Stimulated activated CD8-positive, alpha-beta memory T cell treated with anti-CD3 and anti-CD28 coated beads, Interleukin-15, amount 100 ng/mL, for 24 hours (primary cell): ENCODE results near the gene MAD1L1.

Experiments
- DNase-seq: peaks from one replicate; pipeline ENCODE4 v3.0.0-alpha.2; 2020; ENCODE audit warnings: low read depth

MAD1L1 gene

GRCh38 chr7:2258661-2259365 is 26.1 kb upstream of the MAD1L1 start:
- DNase-seq = no peak

- DNase-seq = no peak
Measured at GRCh38 chr7:2257651-2258050, 24.9 kb upstream of the MAD1L1 start.

DNA sequence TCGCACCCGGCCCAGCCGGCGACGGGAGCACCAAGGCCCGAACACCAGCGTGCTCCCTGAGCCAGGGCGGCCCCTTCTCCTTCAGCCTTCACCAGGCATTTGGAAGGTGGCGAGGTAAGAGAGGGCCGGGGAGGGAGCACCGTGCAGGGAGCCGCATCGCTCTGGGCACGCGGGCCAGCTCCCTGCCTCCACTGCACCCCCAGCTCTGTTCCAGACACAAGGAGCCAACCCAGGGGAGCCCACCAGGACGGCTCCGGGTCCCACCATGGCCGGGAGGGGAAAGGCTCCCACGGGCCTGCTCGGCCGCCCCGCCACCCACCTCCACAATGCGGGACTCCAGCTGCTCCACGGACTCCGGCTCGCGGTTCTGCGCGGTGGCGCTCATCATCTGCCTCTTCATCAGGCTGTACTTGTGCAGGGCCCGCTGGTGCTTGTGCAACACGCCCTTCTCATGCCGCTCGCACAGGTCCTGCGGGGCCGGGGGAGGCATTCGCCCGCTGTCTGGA is 24.4 kb upstream of the MAD1L1 start:
- DNase-seq = no peak

DNA sequence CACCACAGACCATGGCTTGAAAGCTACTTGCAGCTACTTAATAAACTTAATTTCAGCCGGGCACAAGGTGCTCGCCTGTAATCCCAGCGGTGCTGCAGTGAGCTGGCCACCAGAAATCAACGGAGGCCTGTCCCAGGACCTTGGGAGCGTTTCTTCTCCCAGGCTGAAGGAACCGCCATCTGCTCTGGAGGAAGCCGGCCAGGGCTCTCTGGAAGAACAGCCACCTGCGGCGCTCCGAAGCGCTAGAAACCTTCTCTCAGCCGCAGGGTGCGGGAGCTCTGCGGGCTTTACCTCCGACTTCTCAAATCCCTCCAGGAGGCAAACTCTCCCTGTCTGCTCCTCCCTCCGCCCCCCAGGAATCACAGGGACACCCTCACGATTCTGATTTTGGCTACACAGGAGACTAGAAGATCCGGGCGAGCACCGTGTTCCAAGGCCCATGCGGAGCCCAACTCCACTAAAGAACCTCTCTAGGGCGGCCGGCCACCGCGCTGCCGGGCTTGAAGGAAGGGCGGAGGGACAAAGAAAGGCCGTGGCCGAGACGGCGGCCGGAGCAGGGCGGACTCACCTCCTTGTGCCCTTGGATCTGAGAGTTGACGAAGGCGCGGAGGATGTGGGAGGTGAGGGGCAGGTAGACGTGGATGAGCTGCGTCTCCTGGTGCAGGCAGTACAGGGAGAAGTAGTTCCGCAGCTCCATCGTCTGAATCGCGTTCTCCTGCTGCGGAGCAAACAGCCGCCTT is 23.7 kb upstream of the MAD1L1 start:
- no peak for DNase-seq

DNA sequence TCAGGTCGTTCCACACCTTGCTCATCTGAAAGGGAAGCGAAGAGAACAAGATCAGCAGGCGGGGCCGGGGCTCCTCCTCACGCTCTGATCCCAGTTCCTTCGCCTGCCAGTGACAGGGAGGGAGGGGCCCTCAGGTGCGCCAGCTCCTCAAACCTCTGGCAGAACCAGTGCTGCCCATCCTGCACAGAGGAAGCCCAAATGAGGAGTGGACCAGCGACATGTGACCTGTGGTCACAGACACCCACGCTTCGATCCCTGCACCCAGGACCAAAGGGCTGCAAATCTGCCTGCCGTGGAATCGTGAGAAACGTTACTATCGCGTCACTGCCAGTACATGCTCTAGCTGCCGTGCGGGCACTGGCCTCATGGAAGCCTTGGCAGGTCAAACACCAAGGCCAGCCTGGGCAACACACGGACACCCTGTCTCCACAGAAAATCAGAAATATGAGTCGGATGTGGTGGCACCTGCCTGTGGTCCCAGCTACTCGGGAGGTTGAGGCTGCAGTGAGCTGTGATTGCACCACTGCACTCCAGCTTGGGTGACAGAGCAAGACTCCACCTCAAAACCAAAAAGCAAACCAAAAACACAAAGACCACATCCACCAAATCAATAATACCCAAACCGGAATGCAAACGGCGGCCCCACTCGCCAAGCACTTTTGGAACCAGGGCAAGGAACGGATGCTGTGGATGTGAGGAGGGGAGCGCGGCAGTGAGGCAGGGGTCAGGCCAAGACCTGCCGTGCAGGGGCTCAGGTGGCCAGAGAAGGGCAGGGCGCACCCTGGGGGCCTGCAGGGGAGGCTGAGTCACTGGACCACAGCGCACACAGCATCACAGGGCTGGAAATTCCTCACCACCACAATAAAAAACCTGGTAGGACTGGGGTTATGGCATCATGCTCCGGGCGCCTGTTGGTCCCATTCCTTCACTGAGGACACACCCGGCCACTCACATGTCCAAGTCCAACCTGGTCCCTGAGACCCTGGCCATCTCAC is 22.7 kb upstream of the MAD1L1 start:
- DNase-seq = no peak

DNA sequence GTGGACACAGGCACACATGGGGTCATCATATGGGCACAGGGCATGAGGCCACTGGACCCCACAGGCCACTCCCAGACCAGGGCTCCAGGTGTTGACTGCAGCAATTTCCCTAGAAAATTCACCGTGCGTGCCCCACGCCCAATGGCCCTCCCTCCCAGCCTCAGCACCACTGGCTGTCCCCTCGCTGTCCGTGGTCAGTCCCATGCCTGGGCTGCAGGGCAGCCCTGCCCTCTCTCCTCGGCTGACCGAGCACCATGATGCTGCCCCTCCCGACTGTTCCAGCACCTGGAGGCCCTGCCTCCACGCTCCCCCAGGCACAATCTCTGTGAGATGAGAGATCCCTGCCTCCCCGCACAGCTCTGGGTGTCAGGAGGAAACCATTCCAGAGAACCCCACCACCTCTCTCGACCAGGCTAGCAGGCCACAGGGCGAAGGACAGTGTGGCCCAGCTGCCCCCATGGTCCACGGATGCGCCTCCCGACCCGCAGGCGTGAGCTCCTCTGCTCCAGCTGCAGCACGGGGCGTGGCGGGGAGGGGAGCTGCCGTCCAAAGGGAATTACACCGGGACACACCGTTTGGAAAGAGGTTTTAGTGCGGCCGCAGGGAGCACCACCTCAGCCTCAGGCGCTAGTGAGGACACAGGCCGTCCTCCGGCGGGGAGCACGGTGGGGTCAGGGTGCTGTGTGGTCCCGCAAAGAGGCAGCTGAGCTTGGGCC is 21.8 kb upstream of the MAD1L1 start:
- DNase-seq = no peak

DNA sequence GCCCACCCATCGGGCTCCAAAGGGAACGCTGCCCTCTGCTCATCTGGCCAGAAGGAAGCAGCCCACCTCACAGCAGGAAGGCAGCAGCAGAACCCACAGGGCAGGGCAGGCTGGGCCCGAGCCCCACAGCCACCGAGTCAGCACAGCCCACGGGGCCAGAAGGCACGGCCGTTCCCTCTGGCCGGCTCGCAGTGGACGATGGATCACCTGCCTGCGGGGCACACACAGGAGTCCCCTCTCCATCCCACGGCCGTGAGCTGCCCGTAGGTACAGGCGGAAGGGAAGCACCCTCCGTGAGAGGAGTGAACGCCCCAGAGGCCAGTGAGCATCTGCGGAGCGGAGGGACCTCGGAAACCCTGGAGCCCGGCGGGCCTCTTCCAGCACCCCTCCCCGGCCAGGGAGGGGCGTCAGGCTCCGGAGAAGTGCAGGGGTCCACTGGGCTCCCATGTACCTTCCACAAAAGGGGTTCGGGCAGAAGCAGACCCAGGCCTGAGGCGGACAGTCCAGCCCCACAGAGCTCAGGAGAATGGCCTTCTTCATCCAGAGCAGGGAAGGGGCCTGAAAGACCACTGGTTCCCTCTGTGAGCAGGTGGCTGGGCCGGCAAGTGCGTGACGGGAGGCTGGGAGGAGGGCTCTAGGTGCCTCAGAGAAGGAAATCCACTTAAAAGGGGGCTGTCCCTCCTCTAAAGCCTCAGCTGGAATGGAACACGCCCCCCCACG is 20.9 kb upstream of the MAD1L1 start:
- DNase-seq = no peak

GRCh38 chr7:2253021-2253420 is 20.3 kb upstream of the MAD1L1 start:
- no peak for DNase-seq

DNA sequence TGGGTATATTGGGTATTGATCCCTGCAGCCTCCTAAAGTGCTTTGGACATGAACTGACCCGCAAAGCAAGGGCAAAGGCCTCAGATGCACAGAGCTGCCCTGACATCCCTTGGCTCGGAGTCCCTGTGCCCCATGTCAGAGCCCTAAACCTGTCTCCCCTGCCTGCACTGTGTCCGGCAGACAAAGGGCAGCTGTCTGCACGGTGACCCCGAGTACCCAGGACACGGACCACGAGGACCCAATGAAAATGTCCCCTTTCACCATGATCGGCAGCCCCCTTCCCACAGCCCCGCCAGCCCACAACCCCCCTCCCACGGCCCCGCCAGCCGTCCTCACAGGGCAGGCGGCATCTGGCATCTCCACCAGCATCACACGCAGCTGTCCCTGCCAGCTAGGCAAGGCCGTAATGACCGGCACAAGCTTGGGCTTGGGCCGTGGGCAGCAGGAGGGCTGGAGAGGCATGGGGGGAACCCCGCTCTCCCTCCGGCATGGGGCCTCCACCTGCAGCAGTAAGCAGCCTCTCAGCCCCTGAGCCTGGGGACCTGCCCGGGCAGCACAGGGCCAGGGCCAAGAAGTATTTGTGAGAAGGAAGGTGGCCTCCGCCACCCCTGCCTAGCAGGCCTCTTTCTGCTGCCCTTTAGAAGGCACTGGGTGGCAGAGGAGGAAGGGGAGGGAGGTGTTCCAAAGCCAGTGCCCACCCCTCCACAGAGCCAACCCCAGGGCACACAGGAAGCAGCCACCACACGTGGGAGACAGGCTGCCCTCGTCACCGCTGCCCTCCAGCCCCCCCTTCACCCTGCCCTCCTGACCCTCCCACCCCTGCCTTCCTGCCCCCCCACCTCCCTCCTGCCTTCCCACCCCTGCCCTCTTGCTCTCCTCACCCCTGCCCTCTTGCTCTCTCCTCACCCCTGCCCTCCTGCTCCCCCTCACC is 19.4 kb upstream of the MAD1L1 start:
- no peak for DNase-seq

- no peak for DNase-seq
Measured at GRCh38 chr7:2251381-2251780, 18.6 kb upstream of the MAD1L1 start.

GRCh38 chr7:2249744-2250323 is 17.1 kb upstream of the MAD1L1 start:
- no peak for DNase-seq

DNA sequence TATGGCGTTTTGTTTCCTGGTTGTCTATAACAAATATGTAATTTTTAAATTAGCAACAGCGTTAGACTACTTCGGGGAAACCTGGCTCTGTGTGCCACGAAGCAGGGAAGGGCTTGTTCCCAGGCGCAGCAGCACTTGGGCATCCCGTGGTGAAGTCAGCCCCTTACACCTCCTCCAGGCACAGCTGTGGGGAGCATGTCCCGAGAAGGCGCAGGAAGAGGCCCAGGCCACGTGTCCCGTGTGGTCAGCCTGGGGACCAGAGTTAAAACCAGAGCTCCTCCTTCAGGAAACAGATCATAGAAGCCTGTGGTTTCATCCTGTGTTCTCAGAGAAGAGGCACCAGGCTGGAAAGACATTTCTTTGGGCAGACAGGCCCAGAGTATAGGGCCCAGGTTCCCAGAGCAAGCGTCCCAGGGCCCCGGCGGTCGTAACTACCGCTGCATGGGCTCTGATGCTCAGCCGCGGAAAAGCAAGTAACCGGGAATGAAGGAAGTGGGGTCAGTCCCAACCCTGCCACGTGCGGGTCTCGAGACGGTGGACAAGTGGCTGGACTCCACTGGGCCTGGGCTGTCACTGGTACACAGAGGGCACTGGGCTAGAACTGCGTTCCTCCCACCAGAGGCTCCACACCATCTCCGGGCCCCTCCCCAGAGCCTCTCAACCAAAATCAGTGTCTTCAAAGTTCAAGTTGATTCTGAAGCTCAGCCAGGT is 16.4 kb upstream of the MAD1L1 start:
- DNase-seq = no peak

DNA sequence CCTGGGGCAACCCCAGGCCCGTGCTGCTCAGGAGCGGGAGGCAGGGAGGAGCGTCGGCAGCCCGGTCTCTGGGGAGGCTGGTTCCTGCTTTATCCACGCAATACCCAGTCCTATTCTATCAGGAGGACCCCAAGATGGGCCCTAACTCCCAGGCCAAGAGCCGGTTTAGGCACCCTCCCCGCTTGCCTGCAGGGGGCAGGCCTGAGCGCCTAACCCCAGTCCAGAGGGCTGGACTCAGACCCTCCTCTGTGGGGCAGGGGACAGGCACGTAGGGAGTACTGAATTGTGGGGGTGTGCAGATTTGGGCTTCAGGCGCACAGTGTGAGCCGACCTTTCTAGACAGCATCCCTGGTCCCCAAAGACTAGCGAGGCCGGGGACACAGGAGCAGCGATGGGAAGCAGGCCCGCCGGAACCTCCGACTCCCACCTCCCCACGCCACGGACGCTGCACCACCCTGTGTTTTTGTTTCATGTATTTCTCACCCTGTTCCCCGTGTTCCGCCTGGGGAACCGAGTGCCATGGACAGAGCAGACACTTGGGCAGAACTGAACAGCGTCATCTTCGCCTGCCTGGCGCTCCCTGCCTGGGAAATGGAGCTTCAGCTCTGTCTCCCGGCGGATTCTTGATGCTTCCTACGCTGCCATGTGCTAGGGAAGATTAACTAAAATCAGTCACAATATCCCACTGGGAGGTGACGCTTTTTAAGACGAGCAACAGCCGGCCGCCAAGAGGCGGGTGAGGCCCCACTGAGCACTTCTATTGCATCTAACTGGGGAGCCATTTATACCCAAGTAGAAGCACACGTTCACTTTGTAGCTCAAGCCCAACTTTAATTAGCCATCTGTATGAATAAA is 14.6 kb upstream of the MAD1L1 start:
- DNase-seq = no peak

- DNase-seq = no peak
Measured at GRCh38 chr7:2245883-2246675, 13.3 kb upstream of the MAD1L1 start.

DNA sequence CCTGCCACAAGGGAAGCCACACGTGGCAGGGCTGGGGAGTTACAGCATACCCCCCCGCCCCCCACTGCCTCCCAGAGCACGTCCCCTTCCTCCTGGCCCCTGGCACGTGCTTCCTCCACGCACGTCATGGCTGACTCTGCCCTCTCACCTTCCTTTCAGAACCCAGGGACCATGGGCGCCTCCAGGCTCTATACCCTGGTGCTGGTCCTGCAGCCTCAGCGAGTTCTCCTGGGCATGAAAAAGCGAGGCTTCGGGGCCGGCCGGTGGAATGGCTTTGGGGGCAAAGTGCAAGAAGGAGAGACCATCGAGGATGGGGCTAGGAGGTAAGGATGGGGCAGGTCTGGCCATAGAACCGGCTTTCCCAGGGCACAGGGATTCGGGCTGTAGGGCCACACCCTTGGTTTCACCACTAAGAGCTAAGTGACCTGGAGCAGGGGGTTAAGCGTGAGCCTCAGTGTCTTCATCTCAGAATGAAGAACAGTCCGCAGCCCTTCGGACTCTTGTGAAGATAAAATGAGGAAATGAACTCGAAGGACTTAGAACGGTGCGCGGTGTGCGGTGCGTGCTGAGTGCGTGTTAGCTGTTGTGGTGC is 11.8 kb upstream of the MAD1L1 start:
- no peak for DNase-seq

GRCh38 chr7:2243458-2243857 is 10.7 kb upstream of the MAD1L1 start:
- DNase-seq = no peak
